Left ventricle myocardium inferior (tissue), 1 donor: ENCODE measurements around the gene HAUS7. TPM values are rescaled to one million over a fixed set of nuclear protein-coding genes. Genes with fewer than 3 reads are reported as not detected.

Source experiments
- DNase-seq: peaks from one replicate; pipeline ENCODE4 v3.0.0-alpha.2; 2020
- H3K27ac ChIP-seq: fragments of 200-600 bp; replicated peaks from 2 replicates; pipeline ENCODE4 v1.8.0; 2021
- H3K27me3 ChIP-seq: fragments of 200-600 bp; 2 replicates; pipeline ENCODE4 v1.8.0; 2021; ENCODE audit warnings: low read depth
- H3K36me3 ChIP-seq: fragments of 200-600 bp; 2 replicates; pipeline ENCODE4 v1.8.0; 2021
- H3K4me1 ChIP-seq: fragments of 200-600 bp; 2 replicates; pipeline ENCODE4 v1.8.0; 2021
- H3K4me3 ChIP-seq: fragments of 200-600 bp; 2 replicates; pipeline ENCODE4 v1.8.0; 2021; ENCODE audit warnings: mild to moderate bottlenecking, moderate library complexity
- H3K9me3 ChIP-seq: fragments of 200-600 bp; replicated peaks from 2 replicates; pipeline ENCODE4 v1.8.0; 2021
- intact Hi-C: fragments of 100-400 bp; cut with micrococcal nuclease; formaldehyde crosslinking; loops from one replicate; pipeline ENCODE4 v1.11.0; 2022
- total RNA-seq: library from RNA; stranded (reverse); fragmentation: NEBNext Ultra II Directional; extraction: Animal tissue kit (Norgen Biotek cat#: 25700); gene quantifications from one replicate; pipeline ENCODE4 v1.2.1, GENCODE V29; 2021
- TF ChIP-seq, protein P1 (sequence below): fragments of 200-600 bp; IDR thresholded peaks from 2 replicates; pipeline ENCODE4 v1.8.0; 2021; ENCODE audit warnings: antibody characterized with exemption, mild to moderate bottlenecking, borderline replicate concordance
- donor health status: DM: no; HTN: yes; CAD: no; lungs with severe emphysema.

Gene HAUS7
- total RNA-seq, 1 donor from 2014 or later = 17.0 TPM

DNA sequence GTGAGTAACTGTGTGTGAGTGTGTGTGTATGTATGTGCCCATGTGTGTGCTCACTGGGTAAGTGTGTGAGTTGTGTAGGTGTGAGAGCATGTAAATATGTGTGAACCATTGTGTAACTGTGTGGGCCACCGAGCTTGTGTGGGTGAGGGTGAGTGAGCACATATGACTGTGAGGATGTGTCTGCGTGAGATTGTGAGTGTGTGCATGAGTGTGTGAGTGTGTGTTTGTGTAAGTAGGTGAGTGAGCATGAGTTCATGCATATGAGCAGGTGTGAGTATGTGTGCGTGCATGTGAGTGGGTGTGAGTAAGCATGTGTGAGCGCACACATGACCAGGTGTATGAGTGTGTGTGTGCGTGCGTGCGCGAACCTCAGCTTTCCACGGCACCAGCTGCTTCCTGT, 45.7 kb upstream of the HAUS7 start:
- TF ChIP-seq, protein P1, sequence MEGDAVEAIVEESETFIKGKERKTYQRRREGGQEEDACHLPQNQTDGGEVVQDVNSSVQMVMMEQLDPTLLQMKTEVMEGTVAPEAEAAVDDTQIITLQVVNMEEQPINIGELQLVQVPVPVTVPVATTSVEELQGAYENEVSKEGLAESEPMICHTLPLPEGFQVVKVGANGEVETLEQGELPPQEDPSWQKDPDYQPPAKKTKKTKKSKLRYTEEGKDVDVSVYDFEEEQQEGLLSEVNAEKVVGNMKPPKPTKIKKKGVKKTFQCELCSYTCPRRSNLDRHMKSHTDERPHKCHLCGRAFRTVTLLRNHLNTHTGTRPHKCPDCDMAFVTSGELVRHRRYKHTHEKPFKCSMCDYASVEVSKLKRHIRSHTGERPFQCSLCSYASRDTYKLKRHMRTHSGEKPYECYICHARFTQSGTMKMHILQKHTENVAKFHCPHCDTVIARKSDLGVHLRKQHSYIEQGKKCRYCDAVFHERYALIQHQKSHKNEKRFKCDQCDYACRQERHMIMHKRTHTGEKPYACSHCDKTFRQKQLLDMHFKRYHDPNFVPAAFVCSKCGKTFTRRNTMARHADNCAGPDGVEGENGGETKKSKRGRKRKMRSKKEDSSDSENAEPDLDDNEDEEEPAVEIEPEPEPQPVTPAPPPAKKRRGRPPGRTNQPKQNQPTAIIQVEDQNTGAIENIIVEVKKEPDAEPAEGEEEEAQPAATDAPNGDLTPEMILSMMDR = no peak
- H3K4me3 ChIP-seq = no peak overlapping the region
- H3K36me3 ChIP-seq = no peaks in the 10 kb centered on the region
- no peak overlapping the region for H3K27ac ChIP-seq
- no peak for DNase-seq
- intact Hi-C loops = no loop called here
- no peaks in the 10 kb centered on the region for H3K4me1 ChIP-seq
- H3K9me3 ChIP-seq = no peaks in the 10 kb centered on the region
- peaks cover 48% of the 10 kb centered on the region for H3K27me3 ChIP-seq

- H3K36me3 ChIP-seq = no peaks in the 10 kb centered on the region
- H3K4me1 ChIP-seq = no peaks in the 10 kb centered on the region
- H3K27me3 ChIP-seq = peaks cover 42% of the 10 kb centered on the region
- no peak overlapping the region for H3K4me3 ChIP-seq
- TF ChIP-seq, protein P1 = no peak
- no peak overlapping the region for H3K27ac ChIP-seq
- H3K9me3 ChIP-seq = no peaks in the 10 kb centered on the region
- intact Hi-C loops = no loop called here
- DNase-seq = no peak
These were observed 45.1 kb upstream of the HAUS7 start for GRCh38 chrX:153515435-153515834.

DNA sequence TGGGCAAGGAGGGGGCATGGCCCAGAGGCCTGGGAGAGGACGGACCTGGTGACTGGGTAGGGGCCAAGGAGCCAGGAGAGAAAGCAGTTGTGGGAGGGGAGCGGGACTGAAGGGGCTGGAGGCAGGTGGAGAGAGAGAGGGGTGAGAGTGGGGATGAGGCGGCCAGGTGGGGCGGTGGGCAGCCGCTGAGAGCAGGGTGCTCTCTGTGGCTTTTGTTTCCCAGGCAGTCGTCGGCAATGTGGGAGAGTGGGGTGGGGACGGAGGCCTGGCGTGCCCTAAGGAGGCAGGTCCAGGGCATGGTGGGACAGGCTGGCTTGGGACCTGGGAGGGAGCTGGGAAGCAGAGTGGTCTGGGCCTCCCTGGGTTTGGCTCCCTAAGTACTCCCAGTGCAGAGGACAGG, 43.9 kb upstream of the HAUS7 start:
- Histone ChIP-seq H3K36me3 (no peaks in the 10 kb centered on the region), H3K4me3 (no peak overlapping the region), H3K27ac (no peak overlapping the region), H3K27me3 (peaks cover 30% of the 10 kb centered on the region), H3K9me3 (no peaks in the 10 kb centered on the region), H3K4me1 (no peaks in the 10 kb centered on the region)
- intact Hi-C loops = no loop called here
- DNase-seq = no peak
- TF ChIP-seq, protein P1 = no peak

GRCh38 chrX:153513265-153513664, 42.9 kb upstream of the HAUS7 start:
- Histone ChIP-seq H3K27ac (no peak overlapping the region), H3K4me1 (no peaks in the 10 kb centered on the region), H3K27me3 (peaks cover 20% of the 10 kb centered on the region), H3K4me3 (no peak overlapping the region), H3K36me3 (no peaks in the 10 kb centered on the region), H3K9me3 (no peaks in the 10 kb centered on the region)
- intact Hi-C loops = no loop called here
- TF ChIP-seq, protein P1 = no peak
- no peak for DNase-seq

DNA sequence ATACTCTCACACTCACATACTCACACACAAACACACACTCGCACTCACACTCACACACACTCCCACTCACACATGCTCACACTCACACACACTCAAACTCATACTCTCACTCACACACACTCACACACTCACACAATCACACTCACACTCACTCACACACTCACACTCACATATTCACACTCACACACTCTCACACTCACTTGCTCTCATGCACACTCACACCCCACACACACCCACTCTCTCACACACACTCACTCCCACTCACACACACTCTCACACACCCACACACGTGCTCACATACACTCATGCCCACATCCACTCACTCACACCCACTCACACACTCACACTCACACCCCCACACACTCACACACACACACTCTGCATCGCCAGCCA, 42.1 kb upstream of the HAUS7 start:
- TF ChIP-seq, protein P1 = no peak
- H3K4me3 ChIP-seq = no peak overlapping the region
- peaks cover 13% of the 10 kb centered on the region for H3K27me3 ChIP-seq
- intact Hi-C loops = no loop called here
- no peaks in the 10 kb centered on the region for H3K9me3 ChIP-seq
- H3K4me1 ChIP-seq = no peaks in the 10 kb centered on the region
- DNase-seq = no peak
- H3K27ac ChIP-seq = no peak overlapping the region
- H3K36me3 ChIP-seq = no peaks in the 10 kb centered on the region
